Right renal pelvis (tissue), 4 donors: Measurements from ENCODE around the gene PDK1. TPM values are rescaled to one million over a fixed set of nuclear protein-coding genes. Genes with fewer than 3 reads are reported as not detected.
"Not testable (repeated sequence)": the region's sequence is repeated elsewhere in the genome, so short reads cannot be mapped to it uniquely, and the experiment has no call there.

Experiments used
- DNase-seq, 4 donors: peaks; one replicate each; pipeline ENCODE4 v3.0.0-alpha.2; 2013; ENCODE audit warnings: low read depth in 4 of 4, low spot score in 3 of 4, missing footprints in 1 of 4
- polyA plus RNA-seq, 4 donors: library from polyadenylated mRNA; unstranded; fragments of 120-200 nt; gene quantifications; one replicate each; pipeline ENCODE4 v1.2.1, GENCODE V29; 2013; ENCODE audit not compliant: insufficient read length in 4 of 4

PDK1 gene
- polyA plus RNA-seq, 4 donors = 9.1 to 12.7 (median 11.4) TPM

GRCh38 chr2:172591386-172591785 lies 35.5 kb downstream of the PDK1 start:
- not testable (repeated sequence) for DNase-seq

- not testable (repeated sequence) for DNase-seq
Measured at GRCh38 chr2:172592190-172592589, 36.3 kb downstream of the PDK1 start.

GRCh38 chr2:172596776-172597175 lies 40.9 kb downstream of the PDK1 start:
- DNase-seq = no peak

- no peak for DNase-seq
Measured at GRCh38 chr2:172597176-172597842, 41.4 kb downstream of the PDK1 start.

GRCh38 chr2:172599947-172600346 lies 44.1 kb downstream of the PDK1 start:
- no peak for DNase-seq

- DNase-seq = peak in 1 of 4 donors; percentile 30
Measured at GRCh38 chr2:172600557-172601008, 44.7 kb downstream of the PDK1 start.

- DNase-seq = no peak
Measured at GRCh38 chr2:172606285-172606684, 50.4 kb downstream of the PDK1 start.

GRCh38 chr2:172607379-172607928 lies 51.6 kb downstream of the PDK1 start:
- no peak for DNase-seq

- DNase-seq = no peak
Measured at GRCh38 chr2:172609488-172609887, 53.6 kb downstream of the PDK1 start.

- DNase-seq = no peak
Measured at GRCh38 chr2:172612051-172612450, 56.2 kb downstream of the PDK1 start.

GRCh38 chr2:172613040-172613439 lies 57.1 kb downstream of the PDK1 start:
- peak in 3 of 4 donors; percentile 25 to 49 (median 36) for DNase-seq

- no peak for DNase-seq
Measured at GRCh38 chr2:172613615-172614231, 57.8 kb downstream of the PDK1 start.

- no peak for DNase-seq
Measured at GRCh38 chr2:172614932-172615331, 59.0 kb downstream of the PDK1 start.

- DNase-seq = no peak
Measured at GRCh38 chr2:172615727-172616261, 59.9 kb downstream of the PDK1 start.

- no peak for DNase-seq
Measured at GRCh38 chr2:172617115-172617514, 61.2 kb downstream of the PDK1 start.

GRCh38 chr2:172623249-172623965 lies 67.5 kb downstream of the PDK1 start:
- no peak for DNase-seq

GRCh38 chr2:172624996-172625395 lies 69.1 kb downstream of the PDK1 start:
- no peak for DNase-seq

- no peak for DNase-seq
Measured at GRCh38 chr2:172627181-172627580, 71.3 kb downstream of the PDK1 start.

GRCh38 chr2:172628085-172628484 lies 72.2 kb downstream of the PDK1 start:
- DNase-seq = no peak

GRCh38 chr2:172629586-172629985 lies 73.7 kb downstream of the PDK1 start:
- no peak for DNase-seq

GRCh38 chr2:172630181-172630580 lies 74.3 kb downstream of the PDK1 start:
- DNase-seq = no peak
